Right cardiac atrium (tissue), 5 donors: ENCODE results near the gene PCDH15. TPM values are rescaled to one million over a fixed set of nuclear protein-coding genes. Genes with fewer than 3 reads are reported as not detected.

Experiments
- ATAC-seq, 2 donors: fragments of 200-7000 bp; cut with Tn5 transposase; one replicate each; pipeline versions ENCODE4 v1.8.0 to v1.9.1; 2020; ENCODE audit warnings: moderate library complexity in 2 of 2, mild to moderate bottlenecking in 1 of 2
- DNase-seq, 3 donors: peaks; one replicate each; pipeline ENCODE4 v3.0.0-alpha.2; 2020
- H3K27ac ChIP-seq: one replicate; pipeline ENCODE4 v1.5.1; 2013; ENCODE audit warnings: mild to moderate bottlenecking, low read length, control low read depth, moderate library complexity
- H3K27me3 ChIP-seq: one replicate; pipeline ENCODE4 v1.6.1; 2013; ENCODE audit not compliant: control insufficient read depth, insufficient read depth
- H3K4me1 ChIP-seq: one replicate; pipeline ENCODE4 v1.6.1; 2013; ENCODE audit warnings: low read length; ENCODE audit not compliant: control insufficient read depth, insufficient read depth
- H3K4me3 ChIP-seq: one replicate; pipeline ENCODE4 v1.5.1; 2013; ENCODE audit warnings: low read length, control low read depth
- H3K9me3 ChIP-seq: one replicate; pipeline ENCODE4 v1.6.1; 2013; ENCODE audit warnings: low read length; ENCODE audit not compliant: control insufficient read depth
- WGBS: extraction: QIAGEN DNeasy Blood & Tissue Kit; methylation state at CpG from one replicate; pipeline ENCODE4 v1.1.7; 2013; 5-methylcytosine and 5-hydroxymethylcytosine counted together
- intact Hi-C, 4 donors: fragments of 100-400 bp; cut with DNase I; formaldehyde crosslinking; loops; one replicate each; pipeline versions ENCODE4 v1.11.0 to v1.14.0; 2022 to 2023
- polyA plus RNA-seq: library from polyadenylated mRNA; stranded (reverse); fragments of 200-250 nt; gene quantifications from one replicate; pipeline ENCODE4 v1.2.3, GENCODE V29; 2013
- total RNA-seq, 4 donors: library from RNA; stranded (reverse); fragmentation: NEBNext Ultra II Directional; extraction: Animal tissue kit (Norgen Biotek cat#: 25700); gene quantifications; one replicate each; pipeline ENCODE4 v1.2.1, GENCODE V29; 2021
- donor health status: healthy with polysubstance abuse.
- donor health status: DM: no; HTN: yes; CAD: no.
- donor health status: DM: no; HTN: no; CAD: no.
- donor health status: DM: no; HTN: yes; CAD: no; lungs with severe emphysema.
- donor health status: DM: yes; HTN: yes; CAD: no.

Gene PCDH15
- total and polyA plus RNA-seq, 5 donors = 1.2 to 3.1 (median 2.7) TPM

- no peaks in the 10 kb centered on the region for H3K27me3 ChIP-seq
- ATAC-seq (no peak), DNase-seq (no peak)
- intact Hi-C loops = no loop called here
- H3K27ac ChIP-seq = no peak overlapping the region
- no peaks in the 10 kb centered on the region for H3K4me1 ChIP-seq
- WGBS = 64% methylated on average over 6 of the region's 6 CpGs
- no peaks in the 10 kb centered on the region for H3K9me3 ChIP-seq
- no peak overlapping the region for H3K4me3 ChIP-seq
Observed at GRCh38 chr10:54130394-54130793, 670.6 kb downstream of the PCDH15 start.

- Histone ChIP-seq H3K27ac (no peak overlapping the region), H3K27me3 (no peaks in the 10 kb centered on the region), H3K4me3 (no peak overlapping the region), H3K9me3 (no peaks in the 10 kb centered on the region), H3K4me1 (no peaks in the 10 kb centered on the region)
- intact Hi-C loops = no loop called here
- ATAC-seq (no peak), DNase-seq (no peak)
- WGBS = 64% methylated on average over 3 of the region's 3 CpGs
Observed at GRCh38 chr10:54125098-54125747, 675.8 kb downstream of the PCDH15 start.

DNA sequence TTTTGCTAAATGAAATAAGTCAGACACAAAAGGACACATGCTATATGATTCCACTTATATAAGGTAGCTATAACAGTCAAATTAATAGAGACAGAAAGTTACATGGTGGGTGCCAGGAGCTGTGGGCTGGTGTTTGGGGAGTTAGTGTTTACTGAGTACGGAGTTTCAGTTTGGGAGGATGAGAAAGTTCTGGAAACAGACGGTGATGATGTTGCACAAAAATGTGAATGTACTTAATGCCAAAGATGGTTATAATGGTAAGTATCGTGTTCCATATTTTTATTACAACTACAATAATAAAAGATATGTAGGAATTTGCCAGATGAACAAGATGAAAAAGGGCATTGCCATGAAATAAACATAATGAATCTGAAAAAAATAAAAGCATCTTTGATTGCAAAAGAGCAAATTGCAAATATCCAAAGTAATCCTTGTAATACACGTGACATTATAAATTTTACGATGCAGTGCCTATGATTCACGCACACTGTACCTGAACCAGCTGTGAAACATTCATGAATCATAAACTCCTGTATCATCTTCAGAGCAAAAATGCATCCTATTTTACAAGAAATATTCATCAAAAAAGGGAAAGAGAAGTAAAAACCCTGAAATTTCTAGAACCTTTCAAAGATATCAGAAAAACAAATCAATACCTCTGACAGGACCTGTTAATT is 676.7 kb downstream of the PCDH15 start:
- H3K27me3 ChIP-seq = no peaks in the 10 kb centered on the region
- 87% methylated on average over 6 of the region's 6 CpGs for WGBS
- H3K4me3 ChIP-seq = no peak overlapping the region
- DNase-seq (no peak), ATAC-seq (no peak)
- intact Hi-C loops = no loop called here
- no peaks in the 10 kb centered on the region for H3K4me1 ChIP-seq
- no peak overlapping the region for H3K27ac ChIP-seq
- no peaks in the 10 kb centered on the region for H3K9me3 ChIP-seq

DNA sequence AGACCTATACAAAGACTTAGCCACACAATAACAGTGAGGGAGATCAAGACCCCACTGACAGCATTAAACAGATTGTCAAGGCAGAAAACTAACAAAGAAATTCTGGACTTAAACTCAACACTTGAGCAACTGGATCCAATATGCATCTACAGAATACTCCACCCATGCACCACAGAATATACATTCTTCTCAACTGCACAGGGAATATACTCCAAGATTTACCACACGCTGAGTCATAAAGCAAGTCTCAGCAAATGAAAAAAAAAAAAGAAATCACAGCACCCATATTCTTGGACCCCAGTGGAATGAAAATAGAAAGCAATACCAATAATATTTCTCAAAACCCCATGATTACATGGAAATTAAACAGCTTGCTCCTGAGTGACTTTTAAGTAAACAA is 680.2 kb downstream of the PCDH15 start:
- DNase-seq (no peak), ATAC-seq (no peak)
- Histone ChIP-seq H3K27ac (no peak overlapping the region), H3K4me1 (peaks cover 2% of the 10 kb centered on the region), H3K4me3 (no peak overlapping the region), H3K9me3 (no peaks in the 10 kb centered on the region), H3K27me3 (no peaks in the 10 kb centered on the region)
- 32% methylated on average over 1 of the region's 1 CpG for WGBS
- intact Hi-C loops = no loop called here

GRCh38 chr10:54108961-54109360 is 692.1 kb downstream of the PCDH15 start:
- intact Hi-C loops = no loop called here
- Histone ChIP-seq H3K27ac (no peak overlapping the region), H3K4me1 (no peaks in the 10 kb centered on the region), H3K9me3 (no peaks in the 10 kb centered on the region), H3K27me3 (no peaks in the 10 kb centered on the region), H3K4me3 (no peak overlapping the region)
- 62% methylated on average over 2 of the region's 2 CpGs for WGBS
- DNase-seq (no peak), ATAC-seq (no peak)

- Histone ChIP-seq H3K27me3 (no peaks in the 10 kb centered on the region), H3K9me3 (no peaks in the 10 kb centered on the region), H3K4me3 (no peak overlapping the region), H3K4me1 (no peaks in the 10 kb centered on the region), H3K27ac (no peak overlapping the region)
- intact Hi-C loops = no loop called here
- ATAC-seq (no peak), DNase-seq (no peak)
- 60% methylated on average over 1 of the region's 1 CpG for WGBS
Observed at GRCh38 chr10:54096892-54097291, 704.1 kb downstream of the PCDH15 start.

GRCh38 chr10:54094321-54094720 is 706.7 kb downstream of the PCDH15 start:
- no peak overlapping the region for H3K4me3 ChIP-seq
- H3K27ac ChIP-seq = no peak overlapping the region
- no peak for ATAC-seq
- DNase-seq = no peak
- H3K27me3 ChIP-seq = no peaks in the 10 kb centered on the region
- intact Hi-C loops = no loop called here
- no peaks in the 10 kb centered on the region for H3K4me1 ChIP-seq
- no peaks in the 10 kb centered on the region for H3K9me3 ChIP-seq
- 26% methylated on average over 5 of the region's 5 CpGs for WGBS

DNA sequence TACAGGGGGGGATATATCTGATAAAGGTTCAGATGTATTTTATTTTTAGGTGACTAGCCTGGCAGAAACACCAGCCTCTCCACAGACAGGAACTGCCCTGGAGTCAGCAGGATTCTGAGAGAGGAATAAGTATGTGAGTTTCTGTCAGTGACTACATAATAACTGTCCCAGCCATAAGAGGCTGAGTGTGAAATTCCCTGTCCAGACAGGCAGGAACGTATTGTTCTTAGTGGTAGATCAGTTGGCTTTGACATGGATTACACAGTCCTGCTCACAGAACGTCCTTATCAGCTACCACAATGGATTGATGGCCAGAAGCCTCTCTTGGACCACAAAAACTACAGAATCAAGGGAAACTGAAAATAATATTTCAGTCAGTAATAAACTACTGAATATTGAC is 709.8 kb downstream of the PCDH15 start:
- intact Hi-C loops = no loop called here
- H3K27ac ChIP-seq = peak overlapping the region; percentile 5
- no peaks in the 10 kb centered on the region for H3K9me3 ChIP-seq
- DNase-seq (peak in 1 of 3 donors; percentile 20), ATAC-seq (peak; percentile 20 to 97)
- H3K4me3 ChIP-seq = no peak overlapping the region
- no peaks in the 10 kb centered on the region for H3K27me3 ChIP-seq
- 16% methylated on average over 2 of the region's 2 CpGs for WGBS
- H3K4me1 ChIP-seq = no peaks in the 10 kb centered on the region

- H3K27me3 ChIP-seq = no peaks in the 10 kb centered on the region
- no peaks in the 10 kb centered on the region for H3K9me3 ChIP-seq
- DNase-seq = no peak
- H3K4me1 ChIP-seq = no peaks in the 10 kb centered on the region
- 78% methylated on average over 2 of the region's 2 CpGs for WGBS
- no peak overlapping the region for H3K4me3 ChIP-seq
- intact Hi-C loops = no loop called here
- ATAC-seq = no peak
- no peak overlapping the region for H3K27ac ChIP-seq
Observed at GRCh38 chr10:54081950-54082349, 719.1 kb downstream of the PCDH15 start.

DNA sequence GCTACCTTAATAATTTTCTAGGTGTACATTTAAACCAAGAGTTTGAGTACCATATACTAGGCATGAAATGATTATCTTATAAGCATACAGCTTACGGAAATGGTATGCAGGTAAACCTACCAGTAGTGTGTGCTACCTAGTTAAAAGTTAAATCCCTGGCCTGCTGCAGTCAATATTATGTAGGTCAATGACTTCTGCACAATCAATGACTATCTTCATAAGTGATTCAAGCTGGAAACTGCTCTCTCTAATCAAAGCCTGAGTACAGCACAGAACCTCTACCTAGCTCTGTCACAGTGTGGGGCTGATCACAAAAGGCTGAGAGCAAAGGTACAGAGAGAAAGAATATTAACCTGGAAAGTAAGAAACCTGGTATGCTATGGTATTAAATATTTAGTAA is 733.7 kb downstream of the PCDH15 start:
- Histone ChIP-seq H3K27me3 (no peaks in the 10 kb centered on the region), H3K4me3 (no peak overlapping the region), H3K4me1 (no peaks in the 10 kb centered on the region), H3K9me3 (no peaks in the 10 kb centered on the region), H3K27ac (no peak overlapping the region)
- DNase-seq (no peak), ATAC-seq (no peak)
- intact Hi-C loops = no loop called here
- 83% methylated on average over 1 of the region's 1 CpG for WGBS

DNA sequence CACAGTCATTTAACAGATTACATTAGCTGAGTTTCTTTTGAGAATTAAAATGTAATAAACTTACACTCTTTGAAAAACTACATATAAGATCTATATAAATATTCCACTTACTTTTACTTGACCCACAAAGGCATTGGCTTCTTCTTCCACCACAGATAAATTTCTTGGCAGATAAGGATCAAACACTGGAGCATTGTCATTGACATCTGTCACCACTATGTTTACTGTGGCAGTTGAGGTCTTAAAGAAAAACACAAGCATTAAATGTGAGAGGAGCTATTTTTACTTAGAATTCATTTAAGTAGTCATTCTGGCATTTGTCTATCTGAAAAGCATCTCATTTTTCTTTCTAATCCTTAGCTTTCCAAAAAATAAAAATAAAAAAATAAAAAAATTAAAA is 734.4 kb downstream of the PCDH15 start:
- DNase-seq (no peak), ATAC-seq (no peak)
- H3K9me3 ChIP-seq = no peaks in the 10 kb centered on the region
- H3K4me1 ChIP-seq = no peaks in the 10 kb centered on the region
- no peaks in the 10 kb centered on the region for H3K27me3 ChIP-seq
- H3K4me3 ChIP-seq = no peak overlapping the region
- intact Hi-C loops = no loop called here
- no peak overlapping the region for H3K27ac ChIP-seq

DNA sequence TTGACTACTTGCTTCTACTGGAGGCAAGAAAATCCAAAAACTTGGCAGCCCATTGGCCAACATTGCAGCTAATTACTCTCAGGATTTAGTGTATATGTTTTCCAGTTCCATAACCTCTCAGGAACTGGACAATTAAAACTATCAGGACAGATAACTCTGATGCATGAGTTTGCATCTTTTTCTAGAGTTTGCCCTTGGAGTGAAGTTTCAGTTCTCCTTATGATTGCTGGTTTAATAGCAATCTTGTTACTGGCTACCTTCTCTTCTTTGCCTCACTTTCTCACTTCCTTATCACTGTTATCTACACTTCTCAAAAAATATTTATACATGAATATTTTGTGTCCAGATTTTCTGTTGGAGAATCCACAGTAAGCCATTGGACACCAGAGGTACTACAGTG is 735.9 kb downstream of the PCDH15 start:
- no peak overlapping the region for H3K27ac ChIP-seq
- H3K9me3 ChIP-seq = no peaks in the 10 kb centered on the region
- intact Hi-C loops = no loop called here
- DNase-seq (no peak), ATAC-seq (no peak)
- no peaks in the 10 kb centered on the region for H3K27me3 ChIP-seq
- H3K4me1 ChIP-seq = no peaks in the 10 kb centered on the region
- H3K4me3 ChIP-seq = no peak overlapping the region
